Spleen (tissue), 11 donors: ENCODE measurements around the gene CBX2. TPM values are rescaled to one million over a fixed set of nuclear protein-coding genes. Genes with fewer than 3 reads are reported as not detected.
"Not testable (repeated sequence)": the region's sequence is repeated elsewhere in the genome, so short reads cannot be mapped to it uniquely, and the experiment has no call there.

ENCODE experiments used
- DNase-seq: peaks from one replicate; pipeline ENCODE4 v3.0.0-alpha.2; 2020
- H3K27ac ChIP-seq, 8 donors: fragments of 200-600 bp; sonication (generic) in 7 of 8; 1 replicate in 4 of 8; 2 replicates in 4 of 8; pipeline versions ENCODE4 v1.5.0 to v1.8.0; 2016 to 2021; ENCODE audit warnings: inconsistent platforms in 4 of 8, mild to moderate bottlenecking in 4 of 8, moderate library complexity in 1 of 8
- H3K27me3 ChIP-seq, 7 donors: fragments of 200-600 bp; sonication (generic) in 6 of 7; replicated peaks in 1 of 7; 1 replicate in 4 of 7; 2 replicates in 3 of 7; pipeline versions ENCODE4 v1.5.0 to v1.8.0; 2016 to 2021; ENCODE audit warnings: inconsistent platforms in 3 of 7, mild to moderate bottlenecking in 1 of 7
- H3K36me3 ChIP-seq, 6 donors: fragments of 200-600 bp; sonication (generic) in 5 of 6; 1 replicate in 4 of 6; 2 replicates in 2 of 6; pipeline versions ENCODE4 v1.5.0 to v1.8.0; 2016 to 2021; ENCODE audit warnings: inconsistent platforms in 2 of 6
- H3K4me1 ChIP-seq, 6 donors: fragments of 200-600 bp; sonication (generic) in 5 of 6; 1 replicate in 3 of 6; 2 replicates in 3 of 6; pipeline versions ENCODE4 v1.5.0 to v1.8.0; 2016 to 2021; ENCODE audit warnings: inconsistent platforms in 3 of 6
- H3K4me3 ChIP-seq, 8 donors: fragments of 200-600 bp; sonication (generic) in 7 of 8; 1 replicate in 4 of 8; 2 replicates in 4 of 8; pipeline versions ENCODE4 v1.5.0 to v1.8.0; 2016 to 2021; ENCODE audit warnings: inconsistent platforms in 4 of 8, mild to moderate bottlenecking in 4 of 8, moderate library complexity in 2 of 8
- H3K9me3 ChIP-seq, 8 donors: fragments of 200-600 bp; sonication (generic) in 7 of 8; 1 replicate in 4 of 8; 2 replicates in 4 of 8; pipeline versions ENCODE4 v1.5.0 to v1.8.0; 2016 to 2021; ENCODE audit warnings: inconsistent platforms in 4 of 8
- CTCF ChIP-seq, 11 experiments: fragments of 200-600 bp in 7 of 11; fragments of 450-650 bp in 4 of 11; sonication (generic) in 4 of 11; IDR thresholded peaks in 8 of 11; conservative IDR thresholded peaks in 3 of 11; 1 replicate in 7 of 11; 2 replicates in 4 of 11; pipeline versions ENCODE4 v1.4.0 to v1.8.0; 2016 to 2021; ENCODE audit warnings: antibody characterized with exemption in 11 of 11, inconsistent platforms in 4 of 11, mild to moderate bottlenecking in 1 of 11
- POLR2A ChIP-seq, 3 donors: fragments of 450-650 bp; IDR thresholded peaks; one replicate each; pipeline ENCODE4 v1.5.1; 2017; ENCODE audit warnings: antibody characterized with exemption in 3 of 3, mild to moderate bottlenecking in 1 of 3
- POLR2AphosphoS5 ChIP-seq, 3 donors: sonication (generic); formaldehyde crosslinking; IDR thresholded peaks; one replicate each; pipeline ENCODE4 v1.5.1; 2017; ENCODE audit warnings: antibody characterized with exemption in 3 of 3
- WGBS, 5 donors: extraction: QIAGEN DNeasy Blood & Tissue Kit in 3 of 5; methylation state at CpG; one replicate each; pipeline versions ENCODE4 v1.1.5 to v1.1.7; 2013 to 2018; 5-methylcytosine and 5-hydroxymethylcytosine counted together
- intact Hi-C: fragments of 100-400 bp; cut with DNase I; formaldehyde crosslinking; loops from one replicate; pipeline ENCODE4 v1.15.0; 2023; ENCODE audit warnings: low total_unique reads
- polyA plus RNA-seq, 3 donors: library from polyadenylated mRNA; stranded (reverse); fragments of 200-250 nt; gene quantifications; one replicate each; pipeline ENCODE4 v1.2.1, GENCODE V29; 2013
- total RNA-seq, 7 donors: library from RNA; depleted of rRNA in 3 of 7; stranded (reverse); fragments of >200 nt in 3 of 7; fragmentation: NEBNext Ultra II Directional in 4 of 7; extraction: Animal tissue kit (Norgen Biotek cat#: 25700) in 4 of 7; gene quantifications; one replicate each; pipeline versions ENCODE4 v1.1.0 to v1.2.1, GENCODE V29; 2016 to 2021
- donor health status: healthy with polysubstance abuse.
- donor health status: DM: no; HTN: no; CAD: no; lungs with moderate emphysema.
- donor health status: DM: no; HTN: no; CAD: no.
- donor health status: Bipolar disorder and iron deficiency.
- donor health status: healthy.
- donor health status: DM: no; HTN: no; CAD: no.
- donor health status: DM: yes; HTN: yes; CAD: no.

Gene CBX2
- total and polyA plus RNA-seq, 10 donors, result 0.48 to 6.2 (median 3.3) TPM

- DNase-seq, result no peak
- no peak overlapping the region for H3K4me3 ChIP-seq
- peaks cover 0 to 32% (median 20%) of the 10 kb centered on the region in 6 donors for H3K4me1 ChIP-seq
- TF ChIP-seq CTCF (IDR thresholded peaks at IDR 0.05 in 8 of 11, conservative IDR thresholded peaks at IDR 0.05 in 3 of 11) (no peak), POLR2A (IDR thresholded peaks at IDR 0.05) (no peak), POLR2AphosphoS5 (IDR thresholded peaks at IDR 0.05) (no peak)
- 58 to 76% (median 65%) methylated on average over 3 of the region's 3 CpGs for WGBS, 5 donors
- H3K36me3 ChIP-seq, result no peaks in the 10 kb centered on the region
- no peak overlapping the region for H3K27ac ChIP-seq
- H3K27me3 ChIP-seq, result peaks cover 5 to 100% (median 65%) of the 10 kb centered on the region in 7 donors
- no peaks in the 10 kb centered on the region for H3K9me3 ChIP-seq
- intact Hi-C loops, result loop anchor here (10.0 kb wide), 1 partner anchor 85 kb away; the partner anchor contains the start of gene CBX4
These were observed 28.0 kb upstream of the CBX2 start for GRCh38 chr17:79749958-79750357.

GRCh38 chr17:79750650-79751545 lies 27.1 kb upstream of the CBX2 start:
- Histone ChIP-seq H3K27ac (no peak overlapping the region), H3K4me3 (no peak overlapping the region), H3K9me3 (no peaks in the 10 kb centered on the region), H3K4me1 (peaks cover 0 to 27% (median 17%) of the 10 kb centered on the region in 6 donors), H3K36me3 (no peaks in the 10 kb centered on the region), H3K27me3 (peaks cover 5 to 100% (median 65%) of the 10 kb centered on the region in 7 donors)
- TF ChIP-seq POLR2A (IDR thresholded peaks at IDR 0.05), result no peak
- TF ChIP-seq POLR2AphosphoS5 (IDR thresholded peaks at IDR 0.05), result no peak
- TF ChIP-seq CTCF (IDR thresholded peaks at IDR 0.05 in 8 of 11, conservative IDR thresholded peaks at IDR 0.05 in 3 of 11), result no peak
- DNase-seq, result no peak
- 71 to 86% (median 79%) methylated on average over 13 of the region's 13 CpGs for WGBS, 5 donors
- intact Hi-C loops, result no loop called here

GRCh38 chr17:79752175-79752574 lies 25.8 kb upstream of the CBX2 start:
- H3K36me3 ChIP-seq, result no peaks in the 10 kb centered on the region
- H3K4me1 ChIP-seq, result peaks cover 0 to 14% (median 11%) of the 10 kb centered on the region in 6 donors
- WGBS, 5 donors, result 22 to 36% (median 34%) methylated on average over 13 of the region's 13 CpGs
- TF ChIP-seq CTCF (IDR thresholded peaks at IDR 0.05 in 8 of 11, conservative IDR thresholded peaks at IDR 0.05 in 3 of 11) (no peak), POLR2A (IDR thresholded peaks at IDR 0.05) (no peak), POLR2AphosphoS5 (IDR thresholded peaks at IDR 0.05) (no peak)
- no peaks in the 10 kb centered on the region for H3K9me3 ChIP-seq
- intact Hi-C loops, result no loop called here
- H3K27ac ChIP-seq, result no peak overlapping the region
- no peak for DNase-seq
- peaks cover 5 to 100% (median 54%) of the 10 kb centered on the region in 7 donors for H3K27me3 ChIP-seq
- no peak overlapping the region for H3K4me3 ChIP-seq

GRCh38 chr17:79754370-79754769 lies 23.6 kb upstream of the CBX2 start:
- no peak for DNase-seq
- no peak for TF ChIP-seq POLR2A (IDR thresholded peaks at IDR 0.05)
- no peak for TF ChIP-seq POLR2AphosphoS5 (IDR thresholded peaks at IDR 0.05)
- no peak for TF ChIP-seq CTCF (IDR thresholded peaks at IDR 0.05 in 8 of 11, conservative IDR thresholded peaks at IDR 0.05 in 3 of 11)
- no peak overlapping the region for H3K4me3 ChIP-seq
- intact Hi-C loops, result no loop called here
- H3K36me3 ChIP-seq, result no peaks in the 10 kb centered on the region
- WGBS, 5 donors, result 71 to 84% (median 74%) methylated on average over 12 of the region's 12 CpGs
- no peak overlapping the region for H3K27ac ChIP-seq
- H3K9me3 ChIP-seq, result no peaks in the 10 kb centered on the region
- H3K27me3 ChIP-seq, result peaks cover 0 to 95% (median 32%) of the 10 kb centered on the region in 7 donors
- no peaks in the 10 kb centered on the region for H3K4me1 ChIP-seq

GRCh38 chr17:79754903-79755302 lies 23.0 kb upstream of the CBX2 start:
- H3K27ac ChIP-seq, H3K4me1 ChIP-seq, intact Hi-C loops, H3K4me3 ChIP-seq, H3K36me3 ChIP-seq, DNase-seq, H3K9me3 ChIP-seq: not testable (repeated sequence)
- 83 to 92% (median 87%) methylated on average over 9 of the region's 9 CpGs for WGBS, 5 donors
- H3K27me3 ChIP-seq, result peaks cover 0 to 89% (median 27%) of the 10 kb centered on the region in 7 donors
